Endothelial cell of umbilical vein (primary cell): ENCODE measurements around the gene CORO2B. TPM values are rescaled to one million over a fixed set of nuclear protein-coding genes. Genes with fewer than 3 reads are reported as not detected.
A peak's percentile ranks its signal among the peaks of the same experiment; 100 is the strongest.

Experiments used
- BruUV-seq: library from RNA; stranded (reverse); fragments of 400-500 nt; replicated peaks from 2 replicates; lab custom pipeline; 2021; lab: Mats Ljungman, UMichigan
- CTCF ChIA-PET: fragments of 300-600, 350-600 bp; sonication (Branson Sonifier 250); formaldehyde crosslinking; loops from one replicate; lab custom pipeline; 2021; ENCODE audit warnings: antibody characterized with exemption, inconsistent platforms; lab: Charles Lee
- POLR2A ChIA-PET: fragments of 300-600, 350-600 bp; sonication (Branson Sonifier 250); formaldehyde crosslinking; loops from one replicate; lab custom pipeline; 2021; ENCODE audit warnings: antibody characterized with exemption, inconsistent platforms; lab: Charles Lee
- DNase-seq: peaks from one replicate; pipeline ENCODE4 v3.0.0-alpha.2; 2011; ENCODE audit warnings: low read depth, low spot score
- FAIRE-seq: peaks from 2 replicates; lab custom pipeline; 2011; peaks lifted over from hg19 to GRCh38; lab: Jason Lieb, UNC
- H2AFZ ChIP-seq: 2 replicates; pipeline ENCODE4 v1.6.0; 2012; ENCODE audit warnings: low read depth, low read length, control low read depth, inconsistent platforms
- H3K27ac ChIP-seq: 2 replicates; pipeline ENCODE4 v1.5.1; 2011; ENCODE audit warnings: low read depth, mild to moderate bottlenecking, control low read depth, low read length, moderate library complexity; ENCODE audit not compliant: insufficient read depth
- H3K27me3 ChIP-seq, 2 experiments: 2 replicates each; pipeline versions ENCODE4 v1.6.0 to v1.6.1; 2011; ENCODE audit warnings: low read length in 2 of 2, mixed read lengths in 1 of 2; ENCODE audit not compliant: control insufficient read depth in 2 of 2, insufficient read depth in 2 of 2
- H3K36me3 ChIP-seq, 2 experiments: 2 replicates in 1 of 2; 3 replicates in 1 of 2; pipeline ENCODE4 v1.5.1; 2011; ENCODE audit warnings: low read length in 2 of 2, mild to moderate bottlenecking in 1 of 2, moderate library complexity in 1 of 2; ENCODE audit not compliant: control insufficient read depth in 2 of 2, insufficient read depth in 2 of 2; ENCODE audit errors: extremely low read depth in 1 of 2
- H3K4me1 ChIP-seq: 3 replicates; pipeline ENCODE4 v1.5.1; 2011; ENCODE audit warnings: mild to moderate bottlenecking, low read length; ENCODE audit not compliant: control insufficient read depth, insufficient read depth; ENCODE audit errors: extremely low read depth
- H3K4me2 ChIP-seq: 2 replicates; pipeline ENCODE4 v1.6.1; 2011; ENCODE audit warnings: low read length, control low read depth, mixed read lengths; ENCODE audit not compliant: insufficient read depth
- H3K4me3 ChIP-seq, 3 experiments: fragments of 200-600 bp in 1 of 3; sonication (generic), shearing (Covaris generic) in 1 of 3; replicated peaks in 1 of 3; 2 replicates each; pipeline ENCODE4 v1.5.1; 2011 to 2016; ENCODE audit warnings: control low read depth in 3 of 3, low read length in 3 of 3, mild to moderate bottlenecking in 2 of 3, inconsistent platforms in 1 of 3, low read depth in 1 of 3, moderate library complexity in 1 of 3; ENCODE audit not compliant: insufficient read depth in 1 of 3
- H3K79me2 ChIP-seq: 2 replicates; pipeline ENCODE4 v1.6.0; 2012; ENCODE audit warnings: low read length, inconsistent platforms; ENCODE audit not compliant: control insufficient read depth, insufficient read depth
- H3K9ac ChIP-seq: replicated peaks from 2 replicates; pipeline ENCODE3; 2011; ENCODE audit warnings: low read length, control low read depth; ENCODE audit not compliant: insufficient read depth; ENCODE audit errors: extremely low read depth
- H3K9me1 ChIP-seq: replicated peaks from 3 replicates; pipeline ENCODE4 v1.6.0; 2011; ENCODE audit warnings: mild to moderate bottlenecking, low read length; ENCODE audit not compliant: control insufficient read depth, insufficient read depth; ENCODE audit errors: extremely low read depth
- H3K9me3 ChIP-seq: replicated peaks from 2 replicates; pipeline ENCODE4 v1.5.1; 2012; ENCODE audit warnings: low read length, inconsistent platforms; ENCODE audit not compliant: control insufficient read depth, insufficient read depth
- H4K20me1 ChIP-seq: replicated peaks from 2 replicates; pipeline ENCODE3; 2011; ENCODE audit warnings: mild to moderate bottlenecking, low read length; ENCODE audit not compliant: control insufficient read depth, insufficient read depth; ENCODE audit errors: extremely low read depth
- CTCF ChIP-seq, 2 donors: IDR thresholded peaks; 1 replicate in 1 of 2; 2 replicates in 1 of 2; pipeline ENCODE4 v1.5.1; 2011; ENCODE audit warnings: low read length in 2 of 2, mild to moderate bottlenecking in 2 of 2, moderate library complexity in 2 of 2, control low read depth in 1 of 2, inconsistent platforms in 1 of 2, low read depth in 1 of 2; ENCODE audit not compliant: insufficient read depth in 1 of 2; ENCODE audit errors: extremely low read depth in 1 of 2
- EZH2 ChIP-seq: IDR thresholded peaks from 2 replicates; pipeline ENCODE4 v1.6.1; 2012; ENCODE audit warnings: borderline replicate concordance, low read depth, mild to moderate bottlenecking, moderate library complexity, low read length, inconsistent platforms; ENCODE audit not compliant: severe bottlenecking
- FOS ChIP-seq: IDR thresholded peaks from 2 replicates; pipeline ENCODE4 v1.6.1; 2011; ENCODE audit warnings: mild to moderate bottlenecking, low read length, moderate library complexity, borderline replicate concordance; ENCODE audit not compliant: insufficient read depth
- GATA2 ChIP-seq: IDR thresholded peaks from 2 replicates; pipeline ENCODE4 v1.7.0; 2011; ENCODE audit warnings: low read depth, mild to moderate bottlenecking, moderate library complexity, mixed read lengths, low read length; ENCODE audit not compliant: insufficient read length, insufficient read depth
- JUN ChIP-seq: IDR thresholded peaks from 2 replicates; pipeline ENCODE4 v1.6.1; 2011; ENCODE audit warnings: borderline replicate concordance, low read depth; ENCODE audit not compliant: insufficient read length, insufficient read depth
- MYC ChIP-seq: IDR thresholded peaks from one replicate; pipeline ENCODE4 v1.6.1; 2011; ENCODE audit warnings: mild to moderate bottlenecking, low read depth, low read length
- POLR2A ChIP-seq: IDR thresholded peaks from 2 replicates; pipeline ENCODE4 v1.6.1; 2012; ENCODE audit warnings: low read depth, mild to moderate bottlenecking, control low read depth, low read length
- POLR2AphosphoS5 ChIP-seq: IDR thresholded peaks from 2 replicates; pipeline ENCODE4 v1.6.1; 2012; ENCODE audit warnings: low read depth, mild to moderate bottlenecking, control low read depth, low read length, moderate library complexity; ENCODE audit not compliant: insufficient read depth
- dilution Hi-C: fragments of 300-500 bp; cut with MboI; formaldehyde crosslinking; loops from one replicate; pipeline ENCODE4 v1.15.0; 2019; ENCODE audit warnings: low sequenced_read_pairs; ENCODE audit not compliant: extremely low pct_ligation_motif_present
- intact Hi-C: fragments of 100-400 bp; cut with micrococcal nuclease; formaldehyde crosslinking; loops from one replicate; pipeline ENCODE4 v1.10.0; 2022
- polyA plus RNA-seq, 4 experiments: library from polyadenylated mRNA; depleted of rRNA in 3 of 4; stranded (reverse) in 3 of 4; unstranded in 1 of 4; fragments of >200 nt; gene quantifications; 2 replicates each; pipeline versions ENCODE4 v1.2.1 to v1.2.3, GENCODE V29; 2011 to 2012; ENCODE audit warnings: missing spikeins in 1 of 4
- total RNA-seq: library from RNA; stranded (reverse); gene quantifications from 2 replicates; pipeline ENCODE4 v1.2.3, GENCODE V29; 2021
- TF ChIP-seq, protein P1 (sequence below): IDR thresholded peaks from 2 replicates; pipeline ENCODE4 v1.6.1; 2011; ENCODE audit not compliant: insufficient read depth, insufficient read length

Gene CORO2B
- total and polyA plus RNA-seq, 2 donors (not counting 3 experiments of a cell fraction or from before 2014, with no cell fraction given), result 2.4 to 3.7 TPM

DNA sequence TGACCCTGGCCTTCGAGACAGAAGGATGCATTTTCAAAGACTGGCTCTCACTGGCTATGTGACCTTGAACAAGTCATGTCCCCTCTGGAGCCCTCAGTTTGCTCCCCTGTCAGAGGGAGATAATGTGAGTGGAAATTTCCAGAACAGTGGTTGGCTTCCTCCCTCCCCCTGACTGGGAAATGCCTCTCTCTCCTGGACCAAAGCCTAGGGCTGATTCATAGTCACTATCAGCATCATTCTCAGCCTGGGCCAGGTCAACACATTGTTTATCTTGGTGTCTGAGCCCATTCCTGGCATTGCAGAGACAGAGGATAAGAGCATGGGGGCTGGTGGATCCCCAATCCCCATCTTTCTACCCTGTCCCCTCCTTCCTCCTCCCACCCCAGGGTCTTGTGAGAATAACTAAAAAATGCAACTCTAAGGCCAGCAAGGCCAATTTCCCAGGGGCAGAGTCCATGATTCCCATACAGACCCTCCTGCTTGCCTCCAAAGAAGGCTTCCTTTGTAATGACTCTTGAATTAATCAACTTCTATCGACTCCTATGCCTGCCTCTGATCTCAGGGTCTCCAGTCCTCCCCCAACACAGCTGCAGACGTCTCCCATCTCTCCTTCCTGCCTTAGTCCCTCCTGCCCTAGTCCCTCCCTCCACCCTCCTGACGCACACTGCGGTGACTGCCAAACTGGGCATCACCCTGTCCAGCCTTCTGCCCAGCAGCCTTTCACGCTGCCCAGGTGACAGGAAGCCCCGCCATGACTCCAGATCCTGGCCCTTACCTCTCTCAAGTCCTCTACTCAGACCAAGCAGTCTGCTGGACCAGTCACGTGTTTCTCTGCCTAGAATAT lies 35.4 kb upstream of the CORO2B start:
- dilution Hi-C loops, result no loop called here
- POLR2A ChIA-PET, result no interaction called here
- peak overlapping the region; percentile 19 for H3K9ac ChIP-seq

More for the DNA sequence above, 35.4 kb upstream of the CORO2B start:
- Histone ChIP-seq H3K4me1 (peaks cover 18% of the 10 kb centered on the region), H3K27ac (peak overlapping the region; percentile 74), H3K9me1 (no peaks in the 10 kb centered on the region), H3K27me3 (peaks cover 0 to 2% of the 10 kb centered on the region in 2 experiments), H2AFZ (peak overlapping the region; percentile 35), H3K4me2 (peak overlapping the region; percentile 1), H3K4me3 (no peak overlapping the region), H3K79me2 (no peaks in the 10 kb centered on the region), H3K36me3 (no peaks in the 10 kb centered on the region), H3K9me3 (no peaks in the 10 kb centered on the region), H4K20me1 (no peaks in the 10 kb centered on the region)
- FAIRE-seq (peak; percentile 96), DNase-seq (peak; percentile 95)
- TF ChIP-seq POLR2AphosphoS5 (peak; percentile 71), CTCF (IDR thresholded peaks at IDR 0.05; ENCODE audit: extremely low read depth in 1 of 2, insufficient read depth in 1 of 2, low read depth in 1 of 2, low read length in 2 of 2) (no peak), POLR2A (peak; percentile 52), FOS (peak; percentile 71), MYC (no peak), JUN (peak; percentile 49), GATA2 (peak; percentile 87), EZH2 (no peak)
- TF ChIP-seq, protein P1, sequence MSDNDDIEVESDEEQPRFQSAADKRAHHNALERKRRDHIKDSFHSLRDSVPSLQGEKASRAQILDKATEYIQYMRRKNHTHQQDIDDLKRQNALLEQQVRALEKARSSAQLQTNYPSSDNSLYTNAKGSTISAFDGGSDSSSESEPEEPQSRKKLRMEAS, result no peak
- intact Hi-C loops, result loop anchor here (2.0 to 5.0 kb wide), 2 partner anchors 161 to 237 kb away; no protein-coding TSS in a partner anchor
- CTCF ChIA-PET, result interaction anchor here (0.9 to 2.3 kb wide), 3 partner anchors 16 to 332 kb away, joined by 3 to 10 read pairs (median 3); no protein-coding TSS in a partner anchor
- no TSS peak for BruUV-seq
